Esophagus squamous epithelium (tissue), 5 donors: ENCODE measurements around the gene OBSCN. TPM values are rescaled to one million over a fixed set of nuclear protein-coding genes. Genes with fewer than 3 reads are reported as not detected.

Source experiments
- DNase-seq: peaks from one replicate; lab custom pipeline; 2025; lab: John Stamatoyannopoulos, UW
- H3K27ac ChIP-seq, 4 donors: fragments of 200-600 bp; sonication (generic); one replicate each; pipeline ENCODE4 v1.5.1; 2016 to 2019; ENCODE audit warnings: mild to moderate bottlenecking in 1 of 4
- H3K27me3 ChIP-seq, 4 donors: fragments of 200-600 bp; sonication (generic); 1 replicate in 3 of 4; 2 replicates in 1 of 4; pipeline versions ENCODE4 v1.5.1 to v1.6.0; 2017 to 2021; ENCODE audit warnings: antibody characterized with exemption in 1 of 4
- H3K36me3 ChIP-seq, 3 donors: fragments of 200-600 bp; sonication (generic); one replicate each; pipeline ENCODE4 v1.5.1; 2016 to 2019
- H3K4me1 ChIP-seq, 3 donors: fragments of 200-600 bp; sonication (generic); one replicate each; pipeline ENCODE4 v1.5.1; 2017 to 2019
- H3K4me3 ChIP-seq, 4 donors: fragments of 200-600 bp; sonication (generic); 1 replicate in 3 of 4; 2 replicates in 1 of 4; pipeline ENCODE4 v1.5.1; 2016 to 2019; ENCODE audit warnings: mild to moderate bottlenecking in 2 of 4, moderate library complexity in 1 of 4
- H3K9me3 ChIP-seq, 3 donors: fragments of 200-600 bp; sonication (generic); one replicate each; pipeline ENCODE4 v1.5.1; 2016 to 2019
- POLR2A ChIP-seq, 4 donors: fragments of 450-650 bp; IDR thresholded peaks; one replicate each; pipeline ENCODE4 v1.6.1; 2017; ENCODE audit warnings: antibody characterized with exemption in 4 of 4, mild to moderate bottlenecking in 4 of 4, moderate library complexity in 3 of 4
- WGBS, 2 donors: methylation state at CpG; one replicate each; pipeline ENCODE4 v1.1.5; 2018; 5-methylcytosine and 5-hydroxymethylcytosine counted together
- intact Hi-C: fragments of 100-400 bp; cut with DNase I; formaldehyde crosslinking; loops from one replicate; pipeline ENCODE4 v1.15.0; 2022
- total RNA-seq, 4 donors: library from RNA; depleted of rRNA; stranded (reverse); fragments of >200 nt; gene quantifications; one replicate each; pipeline ENCODE4 v1.1.0, GENCODE V29; 2016
- TF ChIP-seq, protein P1 (sequence below), 6 experiments: fragments of 450-650 bp in 4 of 6; fragments of 200-600 bp in 2 of 6; sonication (generic) in 2 of 6; IDR thresholded peaks; one replicate each; pipeline ENCODE4 v1.5.1; 2016 to 2019; ENCODE audit warnings: antibody characterized with exemption in 6 of 6, mild to moderate bottlenecking in 4 of 6, moderate library complexity in 4 of 6
- donor health status: DM: yes; HTN: yes; CAD: no.

OBSCN gene
- total RNA-seq, 4 donors from 2014 or later, result 4.0 to 53.2 (median 13.8) TPM

DNA sequence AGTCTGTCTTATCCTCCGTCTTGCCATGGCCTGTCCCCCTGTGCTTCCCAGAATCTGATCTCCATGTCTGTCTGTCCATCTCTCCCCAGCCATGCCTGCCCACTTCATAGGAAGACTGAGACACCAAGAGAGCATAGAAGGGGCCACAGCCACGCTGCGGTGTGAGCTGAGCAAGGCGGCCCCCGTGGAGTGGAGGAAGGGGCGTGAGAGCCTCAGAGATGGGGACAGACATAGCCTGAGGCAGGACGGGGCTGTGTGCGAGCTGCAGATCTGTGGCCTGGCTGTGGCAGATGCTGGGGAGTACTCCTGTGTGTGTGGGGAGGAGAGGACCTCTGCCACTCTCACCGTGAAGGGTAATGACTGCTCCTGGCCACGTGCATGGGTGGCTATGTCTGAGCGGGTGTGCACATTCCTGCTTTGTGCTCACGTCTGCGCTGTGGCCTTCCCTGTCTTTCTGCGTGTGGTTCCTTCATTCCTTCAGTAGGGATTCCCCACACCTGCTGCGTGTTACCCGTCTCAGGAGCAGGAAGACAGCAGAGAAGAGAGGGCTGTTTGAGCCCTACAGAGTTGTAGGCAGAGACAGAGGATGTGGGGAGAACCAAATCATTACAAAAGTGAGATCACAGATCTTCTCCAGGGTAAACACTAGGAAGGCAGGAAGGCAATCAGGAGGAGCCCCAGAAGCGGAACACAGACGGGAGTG, 80.8 kb downstream of the OBSCN start:
- Histone ChIP-seq H3K9me3 (no peaks in the 10 kb centered on the region), H3K27me3 (no peaks in the 10 kb centered on the region), H3K4me1 (no peaks in the 10 kb centered on the region), H3K4me3 (no peak overlapping the region), H3K36me3 (peaks cover 0 to 68% (median 0%) of the 10 kb centered on the region in 3 donors), H3K27ac (no peak overlapping the region)
- no peak for TF ChIP-seq POLR2A (IDR thresholded peaks at IDR 0.05)
- TF ChIP-seq, protein P1, sequence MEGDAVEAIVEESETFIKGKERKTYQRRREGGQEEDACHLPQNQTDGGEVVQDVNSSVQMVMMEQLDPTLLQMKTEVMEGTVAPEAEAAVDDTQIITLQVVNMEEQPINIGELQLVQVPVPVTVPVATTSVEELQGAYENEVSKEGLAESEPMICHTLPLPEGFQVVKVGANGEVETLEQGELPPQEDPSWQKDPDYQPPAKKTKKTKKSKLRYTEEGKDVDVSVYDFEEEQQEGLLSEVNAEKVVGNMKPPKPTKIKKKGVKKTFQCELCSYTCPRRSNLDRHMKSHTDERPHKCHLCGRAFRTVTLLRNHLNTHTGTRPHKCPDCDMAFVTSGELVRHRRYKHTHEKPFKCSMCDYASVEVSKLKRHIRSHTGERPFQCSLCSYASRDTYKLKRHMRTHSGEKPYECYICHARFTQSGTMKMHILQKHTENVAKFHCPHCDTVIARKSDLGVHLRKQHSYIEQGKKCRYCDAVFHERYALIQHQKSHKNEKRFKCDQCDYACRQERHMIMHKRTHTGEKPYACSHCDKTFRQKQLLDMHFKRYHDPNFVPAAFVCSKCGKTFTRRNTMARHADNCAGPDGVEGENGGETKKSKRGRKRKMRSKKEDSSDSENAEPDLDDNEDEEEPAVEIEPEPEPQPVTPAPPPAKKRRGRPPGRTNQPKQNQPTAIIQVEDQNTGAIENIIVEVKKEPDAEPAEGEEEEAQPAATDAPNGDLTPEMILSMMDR (IDR thresholded peaks at IDR 0.05), result no peak
- DNase-seq, result no peak
- intact Hi-C loops, result no loop called here
- WGBS, 2 donors, result 73 to 86% methylated on average over 8 to 12 of the region's 18 CpGs

DNA sequence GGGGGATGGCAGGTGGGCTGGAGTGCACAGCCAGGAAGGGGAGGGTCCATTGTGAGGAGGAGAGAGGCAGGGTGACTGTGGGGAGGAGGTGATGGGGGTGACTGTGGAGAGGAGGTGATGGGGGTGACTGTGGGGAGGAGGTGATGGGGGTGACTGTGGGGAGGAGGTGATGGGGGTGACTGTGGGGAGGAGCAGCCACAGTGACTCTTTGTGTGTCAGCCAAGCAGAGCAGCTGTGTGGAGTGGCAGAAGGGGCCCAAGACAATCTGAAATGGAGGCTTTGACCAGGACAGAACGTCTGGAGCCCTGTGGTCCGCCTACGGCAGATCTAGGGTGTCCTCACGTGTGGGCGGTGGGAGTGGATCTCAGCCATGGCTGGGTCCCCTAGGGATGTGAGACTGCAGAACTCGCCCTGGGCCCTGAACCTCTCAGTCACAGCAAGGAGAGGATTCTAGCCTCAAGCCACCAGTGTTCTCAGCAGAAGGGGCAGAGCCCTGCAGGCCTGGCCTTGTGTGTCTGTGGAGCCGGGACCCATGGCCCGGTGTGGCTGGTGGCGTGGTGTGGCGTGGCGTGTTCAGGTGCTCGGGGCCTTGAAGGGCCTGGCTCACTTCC, 81.5 kb downstream of the OBSCN start:
- Histone ChIP-seq H3K27me3 (no peaks in the 10 kb centered on the region), H3K36me3 (peaks cover 0 to 68% (median 0%) of the 10 kb centered on the region in 3 donors), H3K9me3 (no peaks in the 10 kb centered on the region), H3K4me1 (no peaks in the 10 kb centered on the region), H3K4me3 (no peak overlapping the region), H3K27ac (no peak overlapping the region)
- intact Hi-C loops, result no loop called here
- TF ChIP-seq, protein P1 (IDR thresholded peaks at IDR 0.05), result no peak
- no peak for TF ChIP-seq POLR2A (IDR thresholded peaks at IDR 0.05)
- DNase-seq, result no peak
- 66 to 88% methylated on average over 5 of the region's 12 CpGs for WGBS, 2 donors

DNA sequence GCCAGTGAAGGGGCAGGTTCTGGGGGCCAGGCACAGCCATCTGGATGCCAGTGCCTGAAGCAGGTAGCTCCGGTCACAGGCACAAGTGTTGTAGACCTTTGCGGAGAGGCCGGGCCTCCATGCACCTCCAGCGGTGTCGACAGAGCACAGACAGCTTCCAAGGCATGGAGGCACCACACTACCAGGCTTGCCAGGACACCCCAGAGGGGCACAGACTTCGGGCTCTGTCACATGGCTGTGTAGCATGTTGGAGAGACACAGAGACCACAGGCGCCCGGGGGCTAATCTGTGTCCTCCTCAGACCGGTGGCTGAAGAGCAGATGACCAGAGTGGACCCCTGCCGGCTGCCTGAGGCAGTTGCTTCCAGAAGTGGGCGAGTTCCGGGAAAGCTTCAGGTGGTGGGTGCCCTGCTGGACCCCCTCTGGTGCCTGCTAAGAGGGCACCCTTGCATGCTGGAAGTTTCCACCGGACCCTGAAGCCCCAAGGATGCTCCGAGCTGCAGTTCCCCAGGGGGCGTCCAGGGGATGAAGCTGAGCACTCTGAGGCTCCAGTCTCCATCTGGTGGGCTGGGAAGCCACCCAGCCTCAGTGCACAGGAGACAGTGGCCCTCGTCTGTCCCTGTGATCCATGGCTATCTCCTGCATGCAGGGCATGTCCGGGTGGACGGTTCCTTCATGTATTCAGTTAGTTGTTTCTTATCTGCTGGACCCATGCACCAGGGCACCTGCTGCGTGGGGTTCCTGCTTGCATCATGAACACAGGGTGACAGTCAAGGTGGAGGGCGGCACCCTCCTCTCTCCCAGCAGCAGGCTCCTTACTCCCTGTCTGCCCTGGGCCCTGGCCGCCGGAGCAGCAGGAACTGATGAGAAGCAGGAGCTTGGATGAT, 82.4 kb downstream of the OBSCN start:
- H3K27ac ChIP-seq, result no peak overlapping the region
- no peak for DNase-seq
- H3K36me3 ChIP-seq, result peaks cover 0 to 68% (median 0%) of the 10 kb centered on the region in 3 donors
- no peaks in the 10 kb centered on the region for H3K4me1 ChIP-seq
- WGBS, 2 donors, result 84 to 98% methylated on average over 7 of the region's 22 CpGs
- TF ChIP-seq, protein P1 (IDR thresholded peaks at IDR 0.05), result no peak
- TF ChIP-seq POLR2A (IDR thresholded peaks at IDR 0.05), result no peak
- intact Hi-C loops, result no loop called here
- H3K27me3 ChIP-seq, result no peaks in the 10 kb centered on the region
- H3K4me3 ChIP-seq, result no peak overlapping the region
- no peaks in the 10 kb centered on the region for H3K9me3 ChIP-seq

DNA sequence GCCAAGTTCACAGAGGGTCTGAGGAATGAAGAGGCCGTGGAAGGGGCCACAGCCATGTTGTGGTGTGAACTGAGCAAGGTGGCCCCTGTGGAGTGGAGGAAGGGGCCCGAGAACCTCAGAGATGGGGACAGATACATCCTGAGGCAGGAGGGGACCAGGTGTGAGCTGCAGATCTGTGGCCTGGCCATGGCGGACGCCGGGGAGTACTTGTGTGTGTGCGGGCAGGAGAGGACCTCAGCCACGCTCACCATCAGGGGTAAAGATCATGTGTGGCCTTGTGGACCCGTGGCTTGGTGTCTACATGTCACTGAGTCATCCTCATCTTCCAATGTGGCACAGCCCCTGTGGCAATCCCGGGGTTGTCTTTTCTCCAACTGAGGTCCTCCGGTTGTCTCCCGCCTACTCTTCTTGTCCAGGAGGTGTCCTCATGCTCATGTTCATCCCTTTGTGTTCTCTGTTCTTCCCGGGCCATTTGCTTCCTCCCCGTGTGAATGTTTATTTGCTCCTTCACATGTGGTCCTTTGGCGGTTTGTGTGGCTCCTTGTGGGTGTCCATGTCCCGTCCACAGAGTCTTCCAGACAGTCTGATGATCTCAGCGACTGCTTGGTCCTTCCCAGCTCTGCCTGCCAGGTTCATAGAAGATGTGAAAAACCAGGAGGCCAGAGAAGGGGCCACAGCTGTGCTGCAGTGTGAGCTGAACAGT, 84.2 kb downstream of the OBSCN start:
- TF ChIP-seq, protein P1 (IDR thresholded peaks at IDR 0.05), result no peak
- 82 to 86% methylated on average over 14 to 16 of the region's 16 CpGs for WGBS, 2 donors
- intact Hi-C loops, result no loop called here
- DNase-seq, result no peak
- peaks cover 0 to 51% (median 0%) of the 10 kb centered on the region in 3 donors for H3K36me3 ChIP-seq
- no peak overlapping the region for H3K27ac ChIP-seq
- H3K27me3 ChIP-seq, result no peaks in the 10 kb centered on the region
- no peak overlapping the region for H3K4me3 ChIP-seq
- no peaks in the 10 kb centered on the region for H3K4me1 ChIP-seq
- H3K9me3 ChIP-seq, result no peaks in the 10 kb centered on the region
